Activated T-cell treated with anti-CD3 and anti-CD28 coated beads, Interleukin-2, amount 50 U/mL, for 24 hours (primary cell): ENCODE data around the gene PASK.

ENCODE experiments used
- DNase-seq: peaks from one replicate; pipeline ENCODE4 v3.0.0-alpha.2; 2020
- H3K27ac Mint-ChIP-seq: 2 replicates; pipeline ENCODE4 v1.8.0; 2020; ENCODE audit warnings: mild to moderate bottlenecking, mixed read lengths
- H3K27me3 Mint-ChIP-seq: 2 replicates; pipeline ENCODE4 v1.8.0; 2020; ENCODE audit warnings: mixed read lengths
- H3K36me3 Mint-ChIP-seq: 2 replicates; pipeline ENCODE4 v1.8.0; 2020; ENCODE audit warnings: low read depth, mixed read lengths
- H3K4me1 Mint-ChIP-seq: 2 replicates; pipeline ENCODE4 v1.8.0; 2020; ENCODE audit warnings: low read depth, mixed read lengths
- H3K4me3 Mint-ChIP-seq: 2 replicates; pipeline ENCODE4 v1.8.0; 2020; ENCODE audit warnings: mild to moderate bottlenecking, moderate library complexity, mixed read lengths
- H3K9me3 Mint-ChIP-seq: 2 replicates; pipeline ENCODE4 v1.8.0; 2020; ENCODE audit warnings: mixed read lengths

Gene PASK

GRCh38 chr2:241116606-241117560, 32.4 kb downstream of the PASK start:
- peaks cover 3% of the 10 kb centered on the region for H3K9me3 Mint-ChIP-seq
- no peak for DNase-seq
- H3K27ac Mint-ChIP-seq, result peak overlapping the region; percentile 50
- H3K4me3 Mint-ChIP-seq, result no peak overlapping the region
- H3K36me3 Mint-ChIP-seq, result peaks cover 90% of the 10 kb centered on the region
- H3K4me1 Mint-ChIP-seq, result peaks cover 36% of the 10 kb centered on the region
- H3K27me3 Mint-ChIP-seq, result no peaks in the 10 kb centered on the region

- H3K27ac Mint-ChIP-seq, result no peak overlapping the region
- peaks cover 37% of the 10 kb centered on the region for H3K4me1 Mint-ChIP-seq
- DNase-seq, result no peak
- H3K36me3 Mint-ChIP-seq, result peaks cover 90% of the 10 kb centered on the region
- H3K9me3 Mint-ChIP-seq, result no peaks in the 10 kb centered on the region
- no peaks in the 10 kb centered on the region for H3K27me3 Mint-ChIP-seq
- H3K4me3 Mint-ChIP-seq, result no peak overlapping the region
Measured at GRCh38 chr2:241115361-241115760, 33.9 kb downstream of the PASK start.

DNA sequence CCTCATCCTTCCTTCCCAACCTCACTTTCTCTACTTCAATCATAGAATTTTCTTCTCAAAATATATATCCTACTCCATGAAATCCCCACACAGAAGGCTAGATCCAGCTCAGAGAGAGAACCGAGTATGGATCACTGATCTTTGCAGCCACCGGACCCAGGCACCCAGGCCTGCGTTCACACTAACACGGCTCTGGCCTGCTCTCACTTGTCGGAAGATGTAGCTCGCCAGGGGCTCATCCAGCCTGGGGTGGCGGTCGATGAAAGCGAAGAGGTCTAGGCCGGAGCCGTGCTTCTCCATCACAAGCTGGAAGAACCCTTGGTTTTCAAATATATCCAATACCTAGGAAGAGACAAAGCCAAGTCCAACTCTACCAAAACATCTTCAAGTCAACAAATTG, 34.4 kb downstream of the PASK start:
- Mint-ChIP-seq H3K4me1 (peaks cover 41% of the 10 kb centered on the region), H3K27me3 (no peaks in the 10 kb centered on the region), H3K4me3 (no peak overlapping the region), H3K27ac (no peak overlapping the region), H3K9me3 (no peaks in the 10 kb centered on the region), H3K36me3 (peaks cover 90% of the 10 kb centered on the region)
- DNase-seq, result no peak

GRCh38 chr2:241112592-241112991, 36.7 kb downstream of the PASK start:
- Mint-ChIP-seq H3K9me3 (no peaks in the 10 kb centered on the region), H3K36me3 (peaks cover 90% of the 10 kb centered on the region), H3K4me3 (peak overlapping the region; percentile 80), H3K27me3 (no peaks in the 10 kb centered on the region), H3K27ac (peak overlapping the region; percentile 93), H3K4me1 (peaks cover 58% of the 10 kb centered on the region)
- peak; percentile 58 for DNase-seq

DNA sequence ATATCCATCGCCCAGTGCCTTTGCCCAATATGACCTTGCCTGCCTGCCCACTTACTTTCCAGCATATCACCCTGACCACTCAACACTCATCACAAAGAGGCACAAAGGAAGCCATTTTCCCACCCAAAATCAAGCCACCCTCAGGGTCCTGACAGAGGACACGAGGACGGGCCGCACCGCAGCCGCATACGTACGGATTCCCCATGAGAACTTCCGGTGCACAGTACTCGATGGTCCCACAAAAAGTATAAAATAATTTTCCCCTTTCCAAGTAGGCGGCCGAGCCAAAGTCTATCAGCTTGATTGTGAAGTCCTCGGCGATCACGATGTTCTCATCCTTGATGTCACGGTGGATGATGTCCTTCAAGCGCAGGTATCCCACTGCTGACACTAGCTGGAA, 37.2 kb downstream of the PASK start:
- peaks cover 90% of the 10 kb centered on the region for H3K36me3 Mint-ChIP-seq
- no peaks in the 10 kb centered on the region for H3K27me3 Mint-ChIP-seq
- H3K27ac Mint-ChIP-seq, result peak overlapping the region; percentile 93
- no peaks in the 10 kb centered on the region for H3K9me3 Mint-ChIP-seq
- peaks cover 64% of the 10 kb centered on the region for H3K4me1 Mint-ChIP-seq
- no peak for DNase-seq
- peak overlapping the region; percentile 80 for H3K4me3 Mint-ChIP-seq

GRCh38 chr2:241111440-241111805, 37.8 kb downstream of the PASK start:
- H3K36me3 Mint-ChIP-seq, result peaks cover 90% of the 10 kb centered on the region
- DNase-seq, result peak; percentile 50
- H3K27me3 Mint-ChIP-seq, result no peaks in the 10 kb centered on the region
- peaks cover 67% of the 10 kb centered on the region for H3K4me1 Mint-ChIP-seq
- no peaks in the 10 kb centered on the region for H3K9me3 Mint-ChIP-seq
- H3K4me3 Mint-ChIP-seq, result peak overlapping the region; percentile 80
- H3K27ac Mint-ChIP-seq, result peak overlapping the region; percentile 93

GRCh38 chr2:241110607-241111439, 38.4 kb downstream of the PASK start:
- Mint-ChIP-seq H3K4me1 (peaks cover 73% of the 10 kb centered on the region), H3K4me3 (peak overlapping the region; percentile 80), H3K27ac (peak overlapping the region; percentile 93), H3K36me3 (peaks cover 90% of the 10 kb centered on the region), H3K9me3 (no peaks in the 10 kb centered on the region), H3K27me3 (no peaks in the 10 kb centered on the region)
- peak; percentile 44 for DNase-seq

- peak overlapping the region; percentile 93 for H3K27ac Mint-ChIP-seq
- H3K36me3 Mint-ChIP-seq, result peaks cover 90% of the 10 kb centered on the region
- no peaks in the 10 kb centered on the region for H3K9me3 Mint-ChIP-seq
- peaks cover 80% of the 10 kb centered on the region for H3K4me1 Mint-ChIP-seq
- H3K27me3 Mint-ChIP-seq, result no peaks in the 10 kb centered on the region
- peak overlapping the region; percentile 80 for H3K4me3 Mint-ChIP-seq
- DNase-seq, result peak; percentile 44
Measured at GRCh38 chr2:241110089-241110606, 39.1 kb downstream of the PASK start.

DNA sequence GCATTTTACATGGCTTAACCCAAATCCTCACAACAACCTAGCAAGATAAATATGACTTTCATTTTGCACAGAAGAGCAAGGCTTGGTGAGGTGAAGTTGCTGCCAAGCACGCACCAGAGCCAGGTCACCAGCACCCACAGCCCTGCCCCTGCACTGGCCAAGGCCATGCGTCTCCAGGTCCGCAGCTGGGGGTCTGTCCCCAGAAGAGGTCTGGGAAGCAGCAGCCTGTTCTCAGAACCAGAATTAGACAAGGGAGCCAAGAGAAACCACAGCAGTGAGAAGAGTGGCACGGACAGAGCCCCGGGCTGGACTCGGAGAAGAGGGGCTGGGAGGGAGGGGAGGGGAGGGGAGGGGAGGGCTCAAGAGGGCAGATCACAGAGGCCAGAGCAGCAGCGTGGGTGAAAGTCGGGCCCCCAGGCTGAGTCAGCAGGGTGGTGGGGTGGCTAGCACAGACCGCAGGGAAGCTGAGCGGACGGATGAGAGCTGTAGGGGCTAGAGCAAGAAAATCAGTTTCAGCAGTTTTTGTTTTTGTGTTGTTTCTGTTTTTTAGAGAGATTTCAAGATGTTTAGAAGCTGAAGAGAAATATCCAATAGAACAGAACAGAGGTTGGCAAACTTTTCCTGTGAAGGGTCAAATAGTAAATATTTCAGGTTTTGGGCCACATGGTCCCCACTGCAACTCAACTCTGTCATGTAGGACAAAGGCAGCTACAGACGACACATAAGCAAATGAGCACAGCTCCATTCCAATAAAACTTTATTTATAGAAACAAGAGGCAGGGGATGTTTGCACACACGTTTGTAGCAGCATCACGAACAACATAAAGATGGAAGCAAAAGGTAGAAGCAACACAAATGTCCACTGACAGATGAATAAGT, 39.8 kb downstream of the PASK start:
- Mint-ChIP-seq H3K27ac (peak overlapping the region; percentile 93), H3K27me3 (no peaks in the 10 kb centered on the region), H3K36me3 (peaks cover 87% of the 10 kb centered on the region), H3K4me3 (peak overlapping the region; percentile 80), H3K9me3 (no peaks in the 10 kb centered on the region), H3K4me1 (peaks cover 82% of the 10 kb centered on the region)
- peak; percentile 49 for DNase-seq

- peak; percentile 50 for DNase-seq
- Mint-ChIP-seq H3K27me3 (no peaks in the 10 kb centered on the region), H3K4me3 (peak overlapping the region; percentile 80), H3K36me3 (peaks cover 79% of the 10 kb centered on the region), H3K4me1 (peaks cover 90% of the 10 kb centered on the region), H3K27ac (peak overlapping the region; percentile 93), H3K9me3 (no peaks in the 10 kb centered on the region)
Measured at GRCh38 chr2:241108271-241109209, 40.7 kb downstream of the PASK start.

GRCh38 chr2:241107031-241107783, 42.1 kb downstream of the PASK start:
- peaks cover 82% of the 10 kb centered on the region for H3K36me3 Mint-ChIP-seq
- peak overlapping the region; percentile 93 for H3K27ac Mint-ChIP-seq
- H3K9me3 Mint-ChIP-seq, result no peaks in the 10 kb centered on the region
- H3K27me3 Mint-ChIP-seq, result no peaks in the 10 kb centered on the region
- no peak overlapping the region for H3K4me3 Mint-ChIP-seq
- DNase-seq, result no peak
- peaks cover 88% of the 10 kb centered on the region for H3K4me1 Mint-ChIP-seq

DNA sequence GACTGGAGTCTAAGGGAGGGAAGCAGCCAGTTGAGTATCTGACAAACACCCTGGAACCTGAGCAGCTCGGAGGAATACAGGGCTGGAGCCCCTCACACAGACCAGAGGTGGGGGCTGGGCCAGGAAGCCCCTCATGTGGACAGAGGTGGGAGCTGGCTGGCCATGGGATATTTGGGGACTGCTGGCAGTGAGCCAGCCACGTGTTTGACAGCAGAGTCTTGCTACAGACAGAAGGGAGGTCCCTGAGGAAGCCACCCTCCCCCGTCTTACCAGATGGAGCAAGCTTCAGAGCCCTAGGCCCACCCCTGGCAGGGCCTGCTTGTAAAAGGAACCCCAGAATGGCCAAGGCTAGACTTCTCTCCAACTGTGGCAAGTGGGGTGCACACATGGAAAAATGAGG, 43.6 kb downstream of the PASK start:
- Mint-ChIP-seq H3K36me3 (peaks cover 81% of the 10 kb centered on the region), H3K9me3 (no peaks in the 10 kb centered on the region), H3K4me3 (no peak overlapping the region), H3K27ac (peak overlapping the region; percentile 98), H3K4me1 (peaks cover 77% of the 10 kb centered on the region), H3K27me3 (no peaks in the 10 kb centered on the region)
- no peak for DNase-seq
